BJ (cell line): ENCODE measurements around the gene HOXA10. TPM values are rescaled to one million over a fixed set of nuclear protein-coding genes. Genes with fewer than 3 reads are reported as not detected.
A peak's percentile ranks its signal among the peaks of the same experiment; 100 is the strongest.

ENCODE experiments used
- CTCF ChIA-PET: fragments of 350-600 bp; formaldehyde crosslinking; extraction: SDS; loops from one replicate; lab custom pipeline; 2021; ENCODE audit warnings: antibody characterized with exemption, inconsistent platforms; lab: Yijun Ruan, JAX
- POLR2A ChIA-PET: fragments of 300-600 bp; sonication (Branson Sonifier 250); formaldehyde crosslinking; extraction: SDS; loops from one replicate; lab custom pipeline; 2021; ENCODE audit warnings: antibody characterized with exemption; lab: Charles Lee
- DNase-seq: peaks from one replicate; pipeline ENCODE4 v3.0.0-alpha.2; 2011; ENCODE audit warnings: low read depth
- H3K27me3 ChIP-seq: 2 replicates; pipeline ENCODE4 v1.6.0; 2011; ENCODE audit warnings: low read length; ENCODE audit not compliant: control insufficient read depth, insufficient read depth
- H3K36me3 ChIP-seq: 2 replicates; pipeline ENCODE4 v1.5.1; 2011; ENCODE audit warnings: low read length; ENCODE audit not compliant: control insufficient read depth, insufficient read depth
- H3K4me3 ChIP-seq: 2 replicates; pipeline ENCODE4 v1.5.1; 2011; ENCODE audit warnings: low read depth, mild to moderate bottlenecking, control low read depth, low read length
- polyA plus RNA-seq: library from polyadenylated mRNA; depleted of rRNA; stranded (reverse); fragments of >200 nt; gene quantifications from 2 replicates; pipeline ENCODE4 v1.2.3, GENCODE V29; 2011
- TF ChIP-seq, protein P1 (sequence below): IDR thresholded peaks from 2 replicates; pipeline ENCODE4 v1.5.1; 2011; ENCODE audit warnings: low read depth, mild to moderate bottlenecking, control low read depth, inconsistent platforms, low read length, moderate library complexity; ENCODE audit not compliant: insufficient read depth

HOXA10 gene
- polyA plus RNA-seq, 1 experiment, result 54.7 TPM

DNA sequence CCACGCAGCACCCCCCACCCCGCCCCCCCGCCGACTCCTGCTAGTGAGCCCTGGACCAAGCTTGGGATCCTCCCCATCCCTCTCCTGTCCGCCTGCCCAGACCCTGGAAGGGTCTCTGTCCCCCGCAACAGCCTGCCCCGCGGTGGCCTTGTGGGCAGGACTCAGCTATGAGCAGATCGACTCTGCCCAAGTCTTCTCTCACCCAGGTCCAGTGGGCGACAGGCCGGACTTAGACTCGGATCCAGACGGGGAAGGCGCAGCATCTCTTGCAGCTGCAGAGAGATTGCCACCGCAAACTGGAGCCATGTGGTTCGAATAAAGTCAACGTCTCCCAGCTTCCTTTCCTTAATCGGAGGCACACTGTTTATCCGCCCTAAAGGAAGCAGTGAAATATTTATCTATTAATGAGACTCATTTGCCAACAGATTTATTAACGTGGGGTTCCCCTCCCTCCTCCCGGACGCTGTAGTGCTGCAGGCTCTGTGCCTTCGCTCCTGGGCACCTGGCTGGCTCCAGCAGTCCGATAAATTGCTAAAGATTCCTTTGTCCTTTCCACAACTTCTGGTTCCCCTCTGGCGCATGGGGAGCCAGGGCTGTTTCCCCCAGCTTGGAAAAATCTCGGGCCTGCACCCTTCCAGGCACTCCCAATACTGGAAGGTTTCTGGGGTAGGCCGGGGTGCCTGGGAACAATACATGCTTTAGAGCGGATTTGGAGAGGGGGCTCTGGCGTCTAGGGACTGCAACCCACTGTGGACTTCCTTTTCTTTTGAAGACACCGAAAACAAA is 17.0 kb downstream of the HOXA10 start:
- Histone ChIP-seq H3K36me3 (peaks cover 3% of the 10 kb centered on the region; the same call in 1 of the 2 replicates), H3K27me3 (no peaks in the 10 kb centered on the region), H3K4me3 (peak overlapping the region; percentile 74)
- no peak for DNase-seq
- TF ChIP-seq, protein P1, sequence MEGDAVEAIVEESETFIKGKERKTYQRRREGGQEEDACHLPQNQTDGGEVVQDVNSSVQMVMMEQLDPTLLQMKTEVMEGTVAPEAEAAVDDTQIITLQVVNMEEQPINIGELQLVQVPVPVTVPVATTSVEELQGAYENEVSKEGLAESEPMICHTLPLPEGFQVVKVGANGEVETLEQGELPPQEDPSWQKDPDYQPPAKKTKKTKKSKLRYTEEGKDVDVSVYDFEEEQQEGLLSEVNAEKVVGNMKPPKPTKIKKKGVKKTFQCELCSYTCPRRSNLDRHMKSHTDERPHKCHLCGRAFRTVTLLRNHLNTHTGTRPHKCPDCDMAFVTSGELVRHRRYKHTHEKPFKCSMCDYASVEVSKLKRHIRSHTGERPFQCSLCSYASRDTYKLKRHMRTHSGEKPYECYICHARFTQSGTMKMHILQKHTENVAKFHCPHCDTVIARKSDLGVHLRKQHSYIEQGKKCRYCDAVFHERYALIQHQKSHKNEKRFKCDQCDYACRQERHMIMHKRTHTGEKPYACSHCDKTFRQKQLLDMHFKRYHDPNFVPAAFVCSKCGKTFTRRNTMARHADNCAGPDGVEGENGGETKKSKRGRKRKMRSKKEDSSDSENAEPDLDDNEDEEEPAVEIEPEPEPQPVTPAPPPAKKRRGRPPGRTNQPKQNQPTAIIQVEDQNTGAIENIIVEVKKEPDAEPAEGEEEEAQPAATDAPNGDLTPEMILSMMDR, result no peak
- ChIA-PET POLR2A (interaction anchor here (0.7 to 1.0 kb wide), 2 partner anchors 14 to 28 kb away, joined by 4 to 7 read pairs; partner anchors contain the start of gene HOXA11), CTCF (interaction anchor here (1.0 to 2.2 kb wide), 5 partner anchors 13 to 937 kb away, joined by 3 to 9 read pairs (median 5); partner anchors contain the start of gene HOXA5)

DNA sequence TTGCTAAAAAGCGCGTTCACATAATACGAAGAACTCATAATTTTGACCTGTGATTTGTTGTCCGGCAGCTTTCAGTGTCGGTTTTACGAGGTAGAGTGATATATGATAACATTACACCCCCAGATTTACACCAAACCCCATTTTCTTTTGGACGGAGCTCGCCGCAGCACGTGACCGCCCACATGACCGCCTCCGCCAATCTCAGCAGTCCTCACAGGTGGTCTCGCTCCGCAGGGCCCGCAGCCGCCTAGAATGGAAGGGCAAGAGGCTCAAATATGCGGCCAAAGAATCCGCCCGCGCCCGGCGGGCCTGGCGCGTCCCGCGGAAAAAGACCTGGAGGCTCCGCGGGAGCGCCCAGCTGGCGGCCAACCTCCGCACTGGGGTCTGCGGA is 17.6 kb downstream of the HOXA10 start, which contains the start of gene HOXA7:
TSS of gene HOXA7 (minus strand) at position 168 of the 391 bp plus-strand sequence. CDS start at position 38, 130 bp downstream.
- TF ChIP-seq, protein P1, result no peak
- ChIA-PET CTCF (interaction anchor here (1.0 to 2.2 kb wide), 5 partner anchors 13 to 937 kb away, joined by 3 to 9 read pairs (median 5); partner anchors contain the start of gene HOXA5), POLR2A (interaction anchor here (0.7 to 1.0 kb wide), 2 partner anchors 13 to 29 kb away, joined by 4 to 7 read pairs; partner anchors contain the start of gene HOXA11)
- peak within 1 kb of the TSS; percentile 74 for H3K4me3 ChIP-seq
- H3K36me3 ChIP-seq, result no peaks in the 10 kb centered on the region
- H3K27me3 ChIP-seq, result no peaks in the 10 kb centered on the region
- DNase-seq, result no peak

- Histone ChIP-seq H3K36me3 (no peaks in the 10 kb centered on the region), H3K4me3 (peak overlapping the region; percentile 74), H3K27me3 (no peaks in the 10 kb centered on the region)
- TF ChIP-seq, protein P1, result no peak
- no peak for DNase-seq
- POLR2A ChIA-PET, result interaction anchor here (0.7 to 1.0 kb wide), 2 partner anchors 13 to 29 kb away, joined by 4 to 7 read pairs; partner anchors contain the start of gene HOXA11
- CTCF ChIA-PET, result interaction anchor here (0.5 to 2.2 kb wide), 6 partner anchors 12 to 938 kb away, joined by 3 to 9 read pairs (median 4); partner anchors contain the start of gene HOXA5
Measured at GRCh38 chr7:27155816-27156507, 18.2 kb downstream of the HOXA10 start.

GRCh38 chr7:27154901-27155815 is 19.0 kb downstream of the HOXA10 start:
- no peaks in the 10 kb centered on the region for H3K36me3 ChIP-seq
- CTCF ChIA-PET, result interaction anchor here (0.5 to 2.2 kb wide), 3 partner anchors 11 to 473 kb away, joined by 3 to 9 read pairs (median 3); partner anchors contain the start of gene HOXA5
- TF ChIP-seq, protein P1, result no peak
- POLR2A ChIA-PET, result no interaction called here
- H3K4me3 ChIP-seq, result peak overlapping the region; percentile 74
- H3K27me3 ChIP-seq, result no peaks in the 10 kb centered on the region
- DNase-seq, result no peak
